Cardiac septum (tissue), 1 donor: ENCODE data around the gene TCEAL1. TPM values are rescaled to one million over a fixed set of nuclear protein-coding genes. Genes with fewer than 3 reads are reported as not detected.

ENCODE experiments used
- DNase-seq: peaks from one replicate; pipeline ENCODE4 v3.0.0-alpha.2; 2020; ENCODE audit warnings: low spot score
- intact Hi-C: fragments of 100-400 bp; cut with DNase I; formaldehyde crosslinking; loops from one replicate; pipeline ENCODE4 v1.14.0; 2022
- total RNA-seq: library from RNA; stranded (reverse); fragmentation: NEBNext Ultra II Directional; extraction: Animal tissue kit (Norgen Biotek cat#: 25700); gene quantifications from one replicate; pipeline ENCODE4 v1.2.1, GENCODE V29; 2021
- donor health status: DM: no; HTN: no; CAD: no.

The TCEAL1 gene
- total RNA-seq, 1 donor from 2014 or later = 22.1 TPM

DNA sequence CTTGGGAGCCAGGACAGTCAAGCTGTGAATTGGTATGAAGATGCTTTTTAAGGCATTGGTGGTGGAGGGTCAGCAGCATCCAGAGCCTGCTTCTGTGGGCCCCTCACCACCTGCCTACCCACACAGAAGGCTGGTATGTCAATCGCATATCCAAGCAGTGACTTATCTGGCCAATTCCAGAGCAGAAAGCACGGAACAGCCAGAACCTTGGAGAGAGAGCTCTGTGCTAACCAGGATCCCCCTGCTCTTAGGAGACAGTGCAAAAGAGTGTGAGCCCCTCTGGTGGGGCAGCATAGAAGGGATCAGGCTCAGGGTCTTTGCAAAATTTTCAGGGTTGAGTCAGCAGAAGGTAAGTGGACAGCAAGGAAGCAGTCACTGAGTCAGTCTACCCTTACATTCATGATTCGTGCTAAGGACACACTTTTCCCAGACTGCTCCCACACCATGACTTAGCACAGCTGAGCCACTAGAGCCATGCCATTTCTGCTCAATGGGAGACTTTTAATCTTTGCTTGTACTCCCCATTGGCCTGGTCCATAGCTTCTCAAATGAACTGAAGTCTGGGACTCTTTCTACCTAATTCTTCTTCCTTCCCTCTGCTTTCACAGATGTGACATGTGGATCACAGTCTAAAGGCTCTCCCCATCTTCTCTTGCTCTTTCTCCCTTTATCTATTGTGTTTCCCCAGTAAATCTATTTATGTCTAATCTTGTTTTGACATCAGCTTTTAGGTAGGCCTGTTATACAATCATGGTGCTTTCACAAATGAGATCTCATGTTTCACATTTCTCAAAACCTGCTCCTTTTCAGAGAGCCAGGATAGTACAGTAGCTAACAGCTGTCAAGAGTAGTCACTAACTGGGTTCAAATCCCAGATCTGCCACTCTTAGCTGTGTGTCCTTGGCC lies 37.7 kb downstream of the TCEAL1 start:
- DNase-seq = no peak
- intact Hi-C loops = no loop called here

DNA sequence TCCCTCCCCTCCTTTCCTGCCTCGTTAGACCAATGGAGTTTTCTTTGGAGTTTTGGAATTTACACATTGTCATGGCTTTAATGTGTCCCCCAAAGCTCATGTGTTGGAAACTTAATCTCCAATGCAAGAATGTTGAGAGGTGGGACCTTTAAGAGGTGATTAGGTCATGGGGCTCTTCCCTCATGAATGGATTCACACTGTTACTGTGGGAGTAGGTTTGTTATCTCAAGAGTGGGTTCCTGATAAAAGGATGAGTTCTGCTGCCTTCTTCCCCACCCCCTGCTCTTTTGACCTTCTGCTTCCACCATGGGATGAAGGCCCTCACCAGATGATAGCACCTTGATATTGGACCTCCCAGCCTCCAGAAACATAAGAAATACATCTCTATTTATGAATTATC lies 41.0 kb downstream of the TCEAL1 start:
- intact Hi-C loops = no loop called here
- no peak for DNase-seq

DNA sequence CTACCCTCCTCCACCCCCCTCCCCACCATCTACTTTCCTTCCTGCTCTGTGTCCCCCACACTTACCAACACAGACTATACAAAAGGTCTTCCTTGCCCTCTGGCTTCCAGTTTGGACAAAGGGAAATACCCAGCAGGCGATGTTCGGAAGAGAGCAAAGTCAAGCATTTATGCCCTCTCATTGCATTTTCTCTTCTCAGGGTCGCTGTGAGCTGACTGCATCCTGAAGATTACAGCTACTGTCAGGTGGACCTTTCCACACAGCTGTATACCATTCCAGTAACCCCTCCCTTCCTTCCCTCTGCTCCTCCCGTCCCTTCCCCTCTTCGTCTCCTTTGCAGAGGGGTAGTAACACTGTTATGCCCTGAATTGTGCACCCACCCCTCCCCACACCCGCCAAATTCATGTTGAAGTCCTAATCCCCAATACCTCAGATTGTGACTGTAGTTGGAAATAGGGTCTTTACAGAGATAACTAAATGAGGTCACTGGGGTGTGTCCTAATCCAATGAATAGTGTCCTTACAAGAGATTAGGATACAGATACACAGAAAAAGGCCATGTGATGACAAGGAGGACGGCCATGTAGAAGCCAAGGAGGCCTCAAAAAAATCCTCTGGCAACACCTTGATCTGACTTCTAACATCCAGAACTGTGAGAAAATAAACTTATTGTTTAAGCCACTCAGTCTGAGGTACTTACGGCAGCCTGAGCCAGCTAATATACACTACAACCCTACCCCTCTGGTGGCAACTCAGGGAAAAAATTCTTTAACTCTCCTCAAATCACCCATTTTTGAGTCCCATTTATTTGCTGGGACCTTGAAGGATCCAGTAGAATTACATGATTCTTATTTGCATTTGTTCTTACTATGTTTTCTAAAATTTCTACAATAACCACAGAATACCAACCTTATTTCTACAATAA lies 46.0 kb downstream of the TCEAL1 start:
- intact Hi-C loops = no loop called here
- DNase-seq = no peak

DNA sequence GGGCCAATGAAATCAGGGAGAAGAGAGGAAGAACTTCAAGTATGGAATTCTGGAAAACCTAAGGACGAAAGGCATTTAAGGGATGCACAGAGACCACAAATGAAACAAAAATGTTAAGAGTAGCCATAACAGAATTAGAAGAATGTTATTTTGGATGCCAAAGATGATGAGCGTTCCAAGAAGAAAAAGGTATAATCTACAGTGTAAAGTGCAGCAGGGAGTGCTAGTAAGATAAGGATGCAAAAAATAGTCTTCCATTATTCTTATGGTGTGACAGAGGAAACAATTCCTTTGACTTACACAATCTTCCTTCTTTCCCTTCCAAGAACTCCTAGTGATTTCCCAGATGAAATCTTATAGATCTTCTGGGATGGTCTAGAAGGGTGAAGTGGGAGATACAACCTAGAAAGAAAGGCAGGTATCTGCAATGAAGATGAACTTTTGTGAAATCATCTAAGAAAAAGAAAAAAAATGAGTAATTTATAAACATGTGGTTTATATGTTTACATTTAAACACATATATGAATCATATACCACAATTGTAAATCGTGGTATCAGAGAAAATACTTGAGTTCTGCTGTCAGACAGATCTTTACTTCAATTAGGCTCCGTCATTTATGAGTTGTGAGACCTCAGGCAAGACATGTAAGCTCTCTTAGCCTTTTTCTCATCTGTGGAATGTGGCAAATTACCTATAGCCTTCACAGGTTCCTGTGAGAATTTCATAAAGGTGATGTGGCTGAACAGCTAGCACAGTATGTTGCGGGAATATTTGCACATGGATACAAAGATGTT lies 49.6 kb downstream of the TCEAL1 start:
- intact Hi-C loops = no loop called here
- no peak for DNase-seq

Other genes with a start within 250 kb of the TCEAL1 start
- 0.32 TPM for gene RAB40A, start 109.5 kb upstream of the TCEAL1 start, total RNA-seq
- gene TCEAL4, start 43.5 kb upstream of the TCEAL1 start, total RNA-seq = 68.0 TPM
- 24.7 TPM for gene TCEAL3, start 21.0 kb upstream of the TCEAL1 start, total RNA-seq
- gene MORF4L2, start 57.7 kb downstream of the TCEAL1 start, total RNA-seq = 171 TPM
- not detected for gene TMEM31, start 81.9 kb downstream of the TCEAL1 start, total RNA-seq
- 2.2 TPM for gene PLP1, start 147.9 kb downstream of the TCEAL1 start, total RNA-seq
- 38.0 TPM for gene RAB9B, start 203.3 kb downstream of the TCEAL1 start, total RNA-seq